Hepatocyte (in vitro differentiated cells): ENCODE data around the gene TP73. TPM values are rescaled to one million over a fixed set of nuclear protein-coding genes. Genes with fewer than 3 reads are reported as not detected.

Experiments
- DNase-seq: peaks from one replicate; pipeline ENCODE4 v3.0.0-alpha.2; 2016; ENCODE audit warnings: low spot score
- H2AFZ ChIP-seq: fragments of 200-600 bp; sonication (generic); 2 replicates; pipeline ENCODE4 v1.6.0; 2016; ENCODE audit warnings: antibody characterized with exemption, mild to moderate bottlenecking
- H3K27ac ChIP-seq: fragments of 200-600 bp; sonication (generic); 2 replicates; pipeline ENCODE4 v1.5.1; 2016; ENCODE audit warnings: mild to moderate bottlenecking
- H3K27me3 ChIP-seq: fragments of 200-600 bp; sonication (generic); 2 replicates; pipeline ENCODE4 v1.6.1; 2016
- H3K36me3 ChIP-seq: fragments of 200-600 bp; sonication (generic); replicated peaks from 2 replicates; pipeline ENCODE4 v1.5.1; 2016; ENCODE audit warnings: low read depth; ENCODE audit not compliant: insufficient read depth
- H3K4me1 ChIP-seq: fragments of 200-600 bp; sonication (generic); 2 replicates; pipeline ENCODE4 v1.5.1; 2016; ENCODE audit warnings: mild to moderate bottlenecking, moderate library complexity; ENCODE audit not compliant: insufficient read depth
- H3K4me2 ChIP-seq: fragments of 200-600 bp; sonication (generic); 2 replicates; pipeline ENCODE4 v1.6.0; 2016
- H3K4me3 ChIP-seq: fragments of 200-600 bp; sonication (generic); 2 replicates; pipeline ENCODE4 v1.5.1; 2016; ENCODE audit warnings: mild to moderate bottlenecking
- H3K79me2 ChIP-seq: fragments of 200-600 bp; sonication (generic); 2 replicates; pipeline ENCODE4 v1.6.0; 2017; ENCODE audit warnings: mild to moderate bottlenecking
- H3K9me2 ChIP-seq: fragments of 200-600 bp; sonication (generic); replicated peaks from 2 replicates; pipeline ENCODE4 v1.6.0; 2017; ENCODE audit warnings: mild to moderate bottlenecking; ENCODE audit not compliant: insufficient read depth
- H3K9me3 ChIP-seq: fragments of 200-600 bp; sonication (generic); 2 replicates; pipeline ENCODE4 v1.5.1; 2016; ENCODE audit warnings: low read depth, mild to moderate bottlenecking
- H4K20me1 ChIP-seq: fragments of 200-600 bp; sonication (generic); 2 replicates; pipeline ENCODE4 v1.6.0; 2016; ENCODE audit warnings: mild to moderate bottlenecking; ENCODE audit not compliant: insufficient read depth, poor library complexity, severe bottlenecking
- CTCF ChIP-seq: fragments of 200-600 bp; sonication (generic); IDR thresholded peaks from 2 replicates; pipeline ENCODE4 v1.5.1; 2016; ENCODE audit warnings: antibody characterized with exemption, mild to moderate bottlenecking; ENCODE audit not compliant: poor library complexity
- EZH2 ChIP-seq: fragments of 200-600 bp; sonication (generic); IDR thresholded peaks from 2 replicates; pipeline ENCODE4 v1.6.1; 2016; ENCODE audit warnings: antibody characterized with exemption, mild to moderate bottlenecking, borderline replicate concordance
- EZH2phosphoT487 ChIP-seq: fragments of 200-600 bp; sonication (generic); IDR thresholded peaks from one replicate; pipeline ENCODE4 v1.6.1; 2018; ENCODE audit warnings: antibody characterized with exemption, mild to moderate bottlenecking, low read depth, moderate library complexity; ENCODE audit not compliant: unreplicated experiment, severe bottlenecking
- WGBS: methylation state at CpG from one replicate; pipeline ENCODE4 v1.1.6; 2016; ENCODE audit warnings: low lambda C conversion rate; ENCODE audit errors: missing lambda C conversion rate; 5-methylcytosine and 5-hydroxymethylcytosine counted together
- polyA plus RNA-seq: library from polyadenylated mRNA; unstranded; fragments of >200 nt; fragmentation: Nextera tagmentation; extraction: Ambion mirVana; gene quantifications from 2 replicates; pipeline ENCODE4 v1.2.1, GENCODE V29; 2016
- total RNA-seq: library from RNA; depleted of rRNA; stranded (reverse); fragments of >200 nt; gene quantifications from 2 replicates; pipeline ENCODE4 v1.2.3, GENCODE V29; 2014

The TP73 gene
- total and polyA plus RNA-seq, 2 experiments from 2014 or later: 0.27 to 0.47 TPM

GRCh38 chr1:3609769-3610526, 42.4 kb upstream of the TP73 start:
- Histone ChIP-seq H3K4me3 (no peak overlapping the region), H3K27me3 (no peaks in the 10 kb centered on the region), H4K20me1 (peaks cover 5% of the 10 kb centered on the region), H3K4me1 (peaks cover 52% of the 10 kb centered on the region), H2AFZ (no peak overlapping the region), H3K36me3 (no peaks in the 10 kb centered on the region), H3K9me3 (no peaks in the 10 kb centered on the region), H3K4me2 (peak overlapping the region; percentile 98), H3K79me2 (peaks cover 13% of the 10 kb centered on the region), H3K27ac (peak overlapping the region; percentile 57), H3K9me2 (no peaks in the 10 kb centered on the region)
- 60% methylated on average over 19 of the region's 24 CpGs for WGBS
- DNase-seq: no peak
- TF ChIP-seq CTCF (no peak), EZH2 (no peak), EZH2phosphoT487 (no peak)

- WGBS: 13% methylated on average over 26 of the region's 27 CpGs
- H3K4me1 ChIP-seq: peaks cover 56% of the 10 kb centered on the region
- H3K4me3 ChIP-seq: peak overlapping the region; percentile 55
- no peak overlapping the region for H2AFZ ChIP-seq
- peak overlapping the region; percentile 98 for H3K4me2 ChIP-seq
- peak overlapping the region; percentile 57 for H3K27ac ChIP-seq
- H3K27me3 ChIP-seq: no peaks in the 10 kb centered on the region
- no peak for TF ChIP-seq EZH2
- TF ChIP-seq EZH2phosphoT487: no peak
- no peak for TF ChIP-seq CTCF
- no peaks in the 10 kb centered on the region for H3K36me3 ChIP-seq
- peak; percentile 55 for DNase-seq
- peaks cover 13% of the 10 kb centered on the region for H3K79me2 ChIP-seq
- H3K9me3 ChIP-seq: no peaks in the 10 kb centered on the region
- peaks cover 5% of the 10 kb centered on the region for H4K20me1 ChIP-seq
- no peaks in the 10 kb centered on the region for H3K9me2 ChIP-seq
These were observed 41.7 kb upstream of the TP73 start for GRCh38 chr1:3610527-3611169.

- Histone ChIP-seq H3K9me2 (no peaks in the 10 kb centered on the region), H4K20me1 (peaks cover 5% of the 10 kb centered on the region), H3K4me2 (peak within 1 kb of the TSS; percentile 98), H3K4me3 (peak within 1 kb of the TSS; percentile 55), H3K36me3 (no peaks in the 10 kb centered on the region), H3K79me2 (peaks cover 13% of the 10 kb centered on the region), H3K27me3 (no peaks in the 10 kb centered on the region), H2AFZ (peak within 1 kb of the TSS; percentile 60), H3K9me3 (no peaks in the 10 kb centered on the region), H3K4me1 (peaks cover 56% of the 10 kb centered on the region), H3K27ac (peak within 1 kb of the TSS; percentile 60)
- peak; percentile 95 for DNase-seq
- 2% methylated on average over 50 of the region's 87 CpGs for WGBS
- TF ChIP-seq CTCF: no peak
- TF ChIP-seq EZH2phosphoT487: no peak
- TF ChIP-seq EZH2: no peak
These were observed 40.9 kb upstream of the TP73 start, which contains the start of gene MEGF6 for GRCh38 chr1:3611170-3612019. TSS of gene MEGF6 (minus strand) at chr1:3611508. CDS start at chr1:3611268, 240 bp downstream.
